Hepatocyte (in vitro differentiated cells): ENCODE measurements around the gene ZNF276. TPM values are rescaled to one million over a fixed set of nuclear protein-coding genes. Genes with fewer than 3 reads are reported as not detected.
"Not testable (repeated sequence)": the region's sequence is repeated elsewhere in the genome, so short reads cannot be mapped to it uniquely, and the experiment has no call there.

Experiments used
- DNase-seq: peaks from one replicate; pipeline ENCODE4 v3.0.0-alpha.2; 2016; ENCODE audit warnings: low spot score
- H2AFZ ChIP-seq: fragments of 200-600 bp; sonication (generic); 2 replicates; pipeline ENCODE4 v1.6.0; 2016; ENCODE audit warnings: antibody characterized with exemption, mild to moderate bottlenecking
- H3K27ac ChIP-seq: fragments of 200-600 bp; sonication (generic); 2 replicates; pipeline ENCODE4 v1.5.1; 2016; ENCODE audit warnings: mild to moderate bottlenecking
- H3K27me3 ChIP-seq: fragments of 200-600 bp; sonication (generic); 2 replicates; pipeline ENCODE4 v1.6.1; 2016
- H3K36me3 ChIP-seq: fragments of 200-600 bp; sonication (generic); replicated peaks from 2 replicates; pipeline ENCODE4 v1.5.1; 2016; ENCODE audit warnings: low read depth; ENCODE audit not compliant: insufficient read depth
- H3K4me1 ChIP-seq: fragments of 200-600 bp; sonication (generic); 2 replicates; pipeline ENCODE4 v1.5.1; 2016; ENCODE audit warnings: mild to moderate bottlenecking, moderate library complexity; ENCODE audit not compliant: insufficient read depth
- H3K4me2 ChIP-seq: fragments of 200-600 bp; sonication (generic); 2 replicates; pipeline ENCODE4 v1.6.0; 2016
- H3K4me3 ChIP-seq: fragments of 200-600 bp; sonication (generic); 2 replicates; pipeline ENCODE4 v1.5.1; 2016; ENCODE audit warnings: mild to moderate bottlenecking
- H3K79me2 ChIP-seq: fragments of 200-600 bp; sonication (generic); 2 replicates; pipeline ENCODE4 v1.6.0; 2017; ENCODE audit warnings: mild to moderate bottlenecking
- H3K9me2 ChIP-seq: fragments of 200-600 bp; sonication (generic); replicated peaks from 2 replicates; pipeline ENCODE4 v1.6.0; 2017; ENCODE audit warnings: mild to moderate bottlenecking; ENCODE audit not compliant: insufficient read depth
- H3K9me3 ChIP-seq: fragments of 200-600 bp; sonication (generic); 2 replicates; pipeline ENCODE4 v1.5.1; 2016; ENCODE audit warnings: low read depth, mild to moderate bottlenecking
- H4K20me1 ChIP-seq: fragments of 200-600 bp; sonication (generic); 2 replicates; pipeline ENCODE4 v1.6.0; 2016; ENCODE audit warnings: mild to moderate bottlenecking; ENCODE audit not compliant: insufficient read depth, poor library complexity, severe bottlenecking
- EZH2 ChIP-seq: fragments of 200-600 bp; sonication (generic); IDR thresholded peaks from 2 replicates; pipeline ENCODE4 v1.6.1; 2016; ENCODE audit warnings: antibody characterized with exemption, mild to moderate bottlenecking, borderline replicate concordance
- EZH2phosphoT487 ChIP-seq: fragments of 200-600 bp; sonication (generic); IDR thresholded peaks from one replicate; pipeline ENCODE4 v1.6.1; 2018; ENCODE audit warnings: antibody characterized with exemption, mild to moderate bottlenecking, low read depth, moderate library complexity; ENCODE audit not compliant: unreplicated experiment, severe bottlenecking
- WGBS: methylation state at CpG from one replicate; pipeline ENCODE4 v1.1.6; 2016; ENCODE audit warnings: low lambda C conversion rate; ENCODE audit errors: missing lambda C conversion rate; 5-methylcytosine and 5-hydroxymethylcytosine counted together
- polyA plus RNA-seq: library from polyadenylated mRNA; unstranded; fragments of >200 nt; fragmentation: Nextera tagmentation; extraction: Ambion mirVana; gene quantifications from 2 replicates; pipeline ENCODE4 v1.2.1, GENCODE V29; 2016
- total RNA-seq: library from RNA; depleted of rRNA; stranded (reverse); fragments of >200 nt; gene quantifications from 2 replicates; pipeline ENCODE4 v1.2.3, GENCODE V29; 2014
- TF ChIP-seq, protein P1 (sequence below): fragments of 200-600 bp; sonication (generic); IDR thresholded peaks from 2 replicates; pipeline ENCODE4 v1.5.1; 2016; ENCODE audit warnings: antibody characterized with exemption, mild to moderate bottlenecking; ENCODE audit not compliant: poor library complexity

ZNF276 gene
- total and polyA plus RNA-seq, 2 experiments from 2014 or later: 15.0 to 23.2 TPM

DNA sequence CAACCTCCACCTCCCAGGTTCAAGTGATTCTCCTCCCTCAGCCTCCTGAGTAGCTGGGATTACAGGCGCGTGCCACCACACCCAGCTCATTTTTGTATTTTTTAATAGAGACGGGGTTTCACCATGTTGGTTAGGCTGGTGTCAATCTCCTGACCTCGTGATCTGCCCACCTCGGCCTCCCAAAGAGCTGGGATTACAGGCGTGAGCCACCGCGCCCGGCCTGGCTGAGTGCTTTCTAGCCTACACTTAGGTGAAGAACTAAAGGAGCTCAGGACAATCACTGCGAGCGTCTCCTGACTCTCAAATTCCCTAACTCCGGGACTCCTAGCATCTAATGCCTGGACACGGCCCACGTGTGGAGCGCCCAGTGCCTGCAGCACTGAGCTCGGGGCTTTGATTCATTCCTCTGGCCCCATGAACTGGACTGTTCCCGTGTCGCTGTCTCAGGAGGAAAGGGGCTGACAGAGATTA lies 21.7 kb upstream of the ZNF276 start:
- peaks cover 10% of the 10 kb centered on the region for H3K4me1 ChIP-seq
- H2AFZ ChIP-seq: not testable (repeated sequence)

DNA sequence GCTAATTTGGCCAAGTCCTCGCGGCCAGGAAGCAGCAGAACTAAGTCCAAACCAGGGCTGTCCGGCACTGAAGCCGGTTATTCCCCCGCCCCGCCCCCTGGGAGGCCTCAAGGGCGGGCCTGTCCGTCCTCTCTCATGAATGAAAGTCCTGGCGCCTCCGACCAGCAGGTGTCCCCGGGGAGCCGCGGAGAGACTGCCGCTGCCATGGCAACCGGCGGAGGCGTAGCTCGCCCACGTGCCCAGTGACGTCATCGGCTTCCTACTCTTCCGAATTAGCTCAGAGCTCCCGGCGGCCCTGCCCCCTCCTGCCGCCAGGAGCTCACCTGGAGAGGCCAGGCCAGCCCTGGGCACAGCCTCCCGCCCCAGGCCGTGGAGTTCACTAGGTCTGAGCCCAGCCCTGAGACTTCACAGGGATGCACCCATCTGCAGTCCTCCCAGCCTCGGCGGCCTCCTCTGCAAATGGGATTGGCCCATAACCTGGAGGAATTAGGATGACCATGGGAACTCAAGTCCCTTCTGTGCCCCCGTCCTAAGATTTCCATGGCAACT lies 21.2 kb upstream of the ZNF276 start:
- 1% methylated on average over 30 of the region's 30 CpGs for WGBS
- H3K9me3 ChIP-seq: no peaks in the 10 kb centered on the region
- H4K20me1 ChIP-seq: peaks cover 9% of the 10 kb centered on the region
- peaks cover 10% of the 10 kb centered on the region for H3K4me1 ChIP-seq
- peak overlapping the region; percentile 90 for H3K4me2 ChIP-seq
- H3K36me3 ChIP-seq: no peaks in the 10 kb centered on the region
- peak overlapping the region; percentile 38 for H3K4me3 ChIP-seq
- H3K27me3 ChIP-seq: no peaks in the 10 kb centered on the region
- peak overlapping the region; percentile 95 for H3K27ac ChIP-seq
- no peak overlapping the region for H2AFZ ChIP-seq
- H3K79me2 ChIP-seq: peaks cover 5% of the 10 kb centered on the region
- TF ChIP-seq EZH2: no peak
- TF ChIP-seq, protein P1, sequence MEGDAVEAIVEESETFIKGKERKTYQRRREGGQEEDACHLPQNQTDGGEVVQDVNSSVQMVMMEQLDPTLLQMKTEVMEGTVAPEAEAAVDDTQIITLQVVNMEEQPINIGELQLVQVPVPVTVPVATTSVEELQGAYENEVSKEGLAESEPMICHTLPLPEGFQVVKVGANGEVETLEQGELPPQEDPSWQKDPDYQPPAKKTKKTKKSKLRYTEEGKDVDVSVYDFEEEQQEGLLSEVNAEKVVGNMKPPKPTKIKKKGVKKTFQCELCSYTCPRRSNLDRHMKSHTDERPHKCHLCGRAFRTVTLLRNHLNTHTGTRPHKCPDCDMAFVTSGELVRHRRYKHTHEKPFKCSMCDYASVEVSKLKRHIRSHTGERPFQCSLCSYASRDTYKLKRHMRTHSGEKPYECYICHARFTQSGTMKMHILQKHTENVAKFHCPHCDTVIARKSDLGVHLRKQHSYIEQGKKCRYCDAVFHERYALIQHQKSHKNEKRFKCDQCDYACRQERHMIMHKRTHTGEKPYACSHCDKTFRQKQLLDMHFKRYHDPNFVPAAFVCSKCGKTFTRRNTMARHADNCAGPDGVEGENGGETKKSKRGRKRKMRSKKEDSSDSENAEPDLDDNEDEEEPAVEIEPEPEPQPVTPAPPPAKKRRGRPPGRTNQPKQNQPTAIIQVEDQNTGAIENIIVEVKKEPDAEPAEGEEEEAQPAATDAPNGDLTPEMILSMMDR: peak; percentile 74
- no peaks in the 10 kb centered on the region for H3K9me2 ChIP-seq
- DNase-seq: peak; percentile 100

More for the DNA sequence above, 21.7 kb upstream of the ZNF276 start:
- H3K4me3 ChIP-seq, H3K9me2 ChIP-seq, H3K36me3 ChIP-seq, DNase-seq, H3K9me3 ChIP-seq, H3K27me3 ChIP-seq, H3K79me2 ChIP-seq, H4K20me1 ChIP-seq: not testable (repeated sequence)
- H3K27ac ChIP-seq: peak overlapping the region; percentile 71
- WGBS: 64% methylated on average over 18 of the region's 18 CpGs
- H3K4me2 ChIP-seq: peak overlapping the region; percentile 90

DNA sequence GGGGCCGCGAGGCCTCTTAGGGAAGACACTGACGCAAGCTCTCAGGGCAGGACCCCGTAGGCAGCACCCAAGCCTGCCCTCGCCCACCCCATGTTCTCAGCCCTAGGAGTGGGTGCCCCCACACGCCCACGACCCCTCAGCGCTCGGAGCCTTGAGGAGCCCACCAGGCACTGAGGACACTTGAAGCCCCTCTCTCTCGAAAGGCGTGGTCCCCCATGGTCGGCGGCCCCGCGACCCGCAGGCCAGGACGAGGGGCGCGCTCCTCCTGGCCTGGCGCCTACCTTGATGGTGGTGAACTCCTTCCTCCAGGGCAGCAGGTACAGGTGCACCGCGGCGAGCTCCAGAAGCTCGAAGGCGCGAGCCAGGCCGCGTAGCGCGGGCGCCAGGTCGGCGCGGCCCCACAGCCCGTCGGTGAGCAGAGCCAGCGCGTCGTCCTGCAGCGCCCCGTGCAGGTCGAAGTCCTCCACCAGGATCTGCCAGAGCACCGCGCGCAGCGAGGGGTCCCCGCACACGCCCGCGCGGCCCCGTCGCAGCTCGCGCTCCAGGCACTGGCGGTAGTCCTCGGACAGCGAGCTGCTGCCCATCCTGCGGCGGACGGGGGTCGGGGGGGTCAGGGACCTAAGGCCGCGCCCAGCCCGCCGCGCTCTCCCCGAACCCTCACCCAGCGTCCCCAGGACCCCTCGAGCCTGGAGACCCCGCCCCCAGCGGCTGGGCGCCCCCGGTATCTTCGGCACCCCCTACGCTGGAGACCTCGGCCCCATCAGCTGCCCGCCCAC lies 20.5 kb upstream of the ZNF276 start:
- Histone ChIP-seq H3K36me3 (no peaks in the 10 kb centered on the region), H3K4me2 (peak overlapping the region; percentile 90), H3K9me2 (no peaks in the 10 kb centered on the region), H3K27ac (peak overlapping the region; percentile 95), H3K27me3 (no peaks in the 10 kb centered on the region), H3K79me2 (peaks cover 5% of the 10 kb centered on the region), H4K20me1 (peaks cover 9% of the 10 kb centered on the region), H3K4me3 (peak overlapping the region; percentile 38), H3K9me3 (no peaks in the 10 kb centered on the region), H2AFZ (peak overlapping the region; percentile 46), H3K4me1 (peaks cover 10% of the 10 kb centered on the region)
- DNase-seq: peak; percentile 93
- no peak for TF ChIP-seq EZH2phosphoT487
- TF ChIP-seq, protein P1: peak; percentile 31
- 3% methylated on average over 65 of the region's 78 CpGs for WGBS
